Hepatic stellate cell (primary cell): Measurements from ENCODE around the gene GDF10.

Experiments used
- DNase-seq: peaks from one replicate; pipeline ENCODE4 v3.0.0; 2011; ENCODE audit warnings: low spot score

The GDF10 gene

GRCh38 chr10:47299611-47300428 is at the start of gene GDF10:
TSS of gene GDF10 (plus strand) at chr10:47300197. CDS start at chr10:47300652, 455 bp downstream.
- no peak for DNase-seq

- no peak for DNase-seq
Observed at GRCh38 chr10:47252093-47252780, 47.8 kb upstream of the GDF10 start.

- DNase-seq, result no peak
Observed at GRCh38 chr10:47253030-47253637, 46.9 kb upstream of the GDF10 start.

- DNase-seq, result no peak
Observed at GRCh38 chr10:47253651-47254375, 46.2 kb upstream of the GDF10 start.

GRCh38 chr10:47254611-47255010 is 45.4 kb upstream of the GDF10 start:
- no peak for DNase-seq

GRCh38 chr10:47255033-47255813 is 44.8 kb upstream of the GDF10 start:
- DNase-seq, result no peak

- DNase-seq, result no peak
Observed at GRCh38 chr10:47255866-47256265, 44.1 kb upstream of the GDF10 start.

GRCh38 chr10:47256751-47257336 is 43.2 kb upstream of the GDF10 start:
- DNase-seq, result no peak

GRCh38 chr10:47257396-47258120 is 42.4 kb upstream of the GDF10 start:
- no peak for DNase-seq

- no peak for DNase-seq
Observed at GRCh38 chr10:47258921-47259320, 41.1 kb upstream of the GDF10 start.

GRCh38 chr10:47259466-47259865 is 40.5 kb upstream of the GDF10 start:
- no peak for DNase-seq

GRCh38 chr10:47260505-47261111 is 39.4 kb upstream of the GDF10 start:
- no peak for DNase-seq

- DNase-seq, result no peak
Observed at GRCh38 chr10:47261121-47261520, 38.9 kb upstream of the GDF10 start.

- no peak for DNase-seq
Observed at GRCh38 chr10:47261556-47261955, 38.4 kb upstream of the GDF10 start.

GRCh38 chr10:47262606-47263533 is 37.1 kb upstream of the GDF10 start:
- no peak for DNase-seq

- no peak for DNase-seq
Observed at GRCh38 chr10:47264797-47265281, 35.2 kb upstream of the GDF10 start.

- no peak for DNase-seq
Observed at GRCh38 chr10:47266602-47267001, 33.4 kb upstream of the GDF10 start.

GRCh38 chr10:47268696-47269095 is 31.3 kb upstream of the GDF10 start:
- DNase-seq, result no peak

- DNase-seq, result no peak
Observed at GRCh38 chr10:47269294-47269693, 30.7 kb upstream of the GDF10 start.
